Middle frontal gyrus (tissue), 1 donor: ENCODE measurements around the gene GSTP1.
"Not testable (repeated sequence)": the region's sequence is repeated elsewhere in the genome, so short reads cannot be mapped to it uniquely, and the experiment has no call there.

Experiments
- DNase-seq: peaks from one replicate; pipeline ENCODE4 v3.0.0-alpha.2; 2015; ENCODE audit warnings: low spot score; ENCODE audit errors: extremely low spot score

GSTP1 gene

DNA sequence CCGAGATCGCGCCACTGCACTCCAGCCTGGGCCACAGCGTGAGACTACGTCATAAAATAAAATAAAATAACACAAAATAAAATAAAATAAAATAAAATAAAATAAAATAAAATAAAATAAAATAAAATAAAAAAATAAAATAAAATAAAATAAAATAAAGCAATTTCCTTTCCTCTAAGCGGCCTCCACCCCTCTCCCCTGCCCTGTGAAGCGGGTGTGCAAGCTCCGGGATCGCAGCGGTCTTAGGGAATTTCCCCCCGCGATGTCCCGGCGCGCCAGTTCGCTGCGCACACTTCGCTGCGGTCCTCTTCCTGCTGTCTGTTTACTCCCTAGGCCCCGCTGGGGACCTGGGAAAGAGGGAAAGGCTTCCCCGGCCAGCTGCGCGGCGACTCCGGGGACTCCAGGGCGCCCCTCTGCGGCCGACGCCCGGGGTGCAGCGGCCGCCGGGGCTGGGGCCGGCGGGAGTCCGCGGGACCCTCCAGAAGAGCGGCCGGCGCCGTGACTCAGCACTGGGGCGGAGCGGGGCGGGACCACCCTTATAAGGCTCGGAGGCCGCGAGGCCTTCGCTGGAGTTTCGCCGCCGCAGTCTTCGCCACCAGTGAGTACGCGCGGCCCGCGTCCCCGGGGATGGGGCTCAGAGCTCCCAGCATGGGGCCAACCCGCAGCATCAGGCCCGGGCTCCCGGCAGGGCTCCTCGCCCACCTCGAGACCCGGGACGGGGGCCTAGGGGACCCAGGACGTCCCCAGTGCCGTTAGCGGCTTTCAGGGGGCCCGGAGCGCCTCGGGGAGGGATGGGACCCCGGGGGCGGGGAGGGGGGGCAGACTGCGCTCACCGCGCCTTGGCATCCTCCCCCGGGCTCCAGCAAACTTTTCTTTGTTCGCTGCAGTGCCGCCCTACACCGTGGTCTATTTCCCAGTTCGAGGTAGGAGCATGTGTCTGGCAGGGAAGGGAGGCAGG is at the start of gene GSTP1:
Gene GSTP1, plus strand, starts transcription at position 566 of the 958 bp plus-strand sequence. Its CDS starts 32 bp downstream, at position 598.
- peak; percentile 66 for DNase-seq

DNA sequence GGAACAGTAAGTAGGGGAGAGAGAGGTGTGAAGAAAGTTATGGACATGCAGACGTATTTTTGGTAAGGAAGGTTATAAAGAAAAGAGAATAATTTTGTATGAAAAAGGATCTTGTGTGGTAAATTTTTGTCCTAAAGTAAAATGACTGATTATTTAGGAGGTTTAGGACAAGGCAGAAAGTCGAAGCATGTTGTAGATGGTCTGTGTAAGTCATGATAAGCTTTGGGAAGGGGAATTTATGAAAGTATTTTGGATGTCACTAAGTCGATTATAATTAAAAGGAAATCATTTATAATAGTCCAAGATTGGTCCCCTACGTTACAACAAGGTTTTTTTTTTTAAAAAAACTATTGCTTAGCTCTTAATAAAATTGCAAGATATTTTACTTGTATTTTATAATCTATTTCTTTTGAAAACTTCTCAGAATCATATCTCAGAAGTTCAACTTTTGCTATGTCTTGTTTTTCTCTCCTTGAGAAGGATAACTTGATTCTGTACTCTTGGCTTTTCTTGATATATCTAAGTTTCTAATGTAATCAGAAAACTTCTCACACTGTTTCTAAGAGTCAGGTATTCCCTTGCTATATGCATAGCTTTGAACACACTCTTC is 49.4 kb upstream of the GSTP1 start:
- DNase-seq = no peak

DNA sequence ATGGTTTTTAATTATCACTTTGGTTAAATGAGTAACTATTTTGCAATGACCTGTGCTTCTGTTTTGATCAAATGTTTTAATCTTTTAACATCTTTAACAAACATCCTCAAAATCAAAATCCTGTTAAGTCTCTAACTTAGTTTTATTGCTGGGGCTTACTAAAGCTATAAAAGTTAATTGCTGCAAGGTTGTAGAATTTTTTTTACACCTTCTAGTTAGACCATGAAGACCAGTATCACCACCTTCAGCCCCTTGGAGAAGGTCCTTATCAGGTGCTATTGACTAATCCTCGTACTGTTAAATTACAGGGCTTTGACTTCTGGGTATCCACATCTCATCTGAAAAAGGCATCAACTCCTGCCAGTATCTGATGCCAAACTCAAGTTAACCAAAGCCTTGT is 48.1 kb upstream of the GSTP1 start:
- no peak for DNase-seq

DNA sequence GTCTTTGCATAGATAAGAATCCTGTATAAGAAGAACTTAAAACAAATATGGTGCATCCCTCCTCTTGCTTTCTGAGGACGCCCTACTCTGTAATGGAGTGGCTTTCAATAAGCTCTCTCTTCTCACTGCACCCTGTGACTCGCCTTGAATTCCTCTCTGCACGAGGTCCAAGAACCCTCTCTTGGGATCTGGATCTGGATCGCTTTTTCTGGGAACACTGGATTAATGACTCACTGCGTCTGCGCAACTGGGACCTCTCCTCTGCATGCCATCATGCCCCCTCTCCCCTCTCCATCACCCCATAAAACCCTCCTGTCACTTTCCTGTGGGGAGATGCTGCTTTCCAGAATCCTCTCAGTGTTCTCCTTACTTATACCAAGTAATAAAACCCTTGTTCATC is 45.3 kb upstream of the GSTP1 start:
- DNase-seq = no peak

DNA sequence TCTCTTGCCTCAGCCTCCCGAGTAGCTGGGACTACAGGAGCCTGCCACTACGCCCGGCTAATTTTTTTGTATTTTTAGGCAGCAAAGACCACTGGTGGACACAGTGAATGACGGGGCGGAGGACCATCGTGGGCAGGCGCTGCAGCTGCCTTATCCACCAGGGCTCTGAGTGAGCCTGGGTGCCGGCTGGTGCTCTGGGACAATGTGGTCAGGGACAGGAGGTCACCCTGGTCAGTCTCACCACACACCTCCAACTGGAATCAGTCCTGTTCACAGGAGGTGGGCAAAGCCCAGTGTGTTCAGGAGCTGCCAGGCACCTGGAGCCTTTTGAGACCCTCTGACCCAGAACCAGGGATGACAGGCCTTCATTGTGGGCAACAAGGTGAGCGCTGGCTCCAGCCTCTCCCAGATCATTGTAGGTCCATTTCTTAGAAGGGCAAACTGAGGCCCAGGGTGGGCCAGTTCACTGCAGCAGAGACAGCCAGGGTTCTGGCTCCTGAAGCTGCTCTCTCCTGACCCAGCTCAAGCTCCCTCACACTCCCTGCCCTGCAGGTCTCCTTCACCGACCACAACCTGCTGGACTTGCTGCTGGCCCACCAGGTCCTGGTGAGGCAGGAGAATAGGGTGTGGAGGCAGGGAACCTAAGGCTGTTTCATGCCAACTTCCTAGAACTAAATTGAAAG is 44.6 kb upstream of the GSTP1 start:
- DNase-seq = no peak

DNA sequence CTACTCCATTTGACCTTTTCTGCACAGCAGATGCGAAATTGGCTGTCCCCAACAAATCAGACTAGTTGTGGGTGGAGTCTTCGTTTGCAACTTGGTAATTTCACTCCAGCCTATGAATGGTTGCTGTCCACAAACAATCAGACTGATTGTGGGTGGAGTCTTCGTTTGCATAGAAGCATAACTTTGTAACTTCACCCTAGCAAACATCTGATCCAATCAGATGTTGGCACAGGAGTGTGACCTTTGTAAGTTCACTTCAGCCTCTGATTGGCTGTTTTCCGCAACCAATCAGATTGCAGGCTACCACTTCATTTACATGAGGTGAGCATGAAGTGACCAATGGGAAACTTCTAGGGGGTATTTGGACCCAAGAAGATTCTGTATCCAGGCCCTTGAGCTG is 44.1 kb upstream of the GSTP1 start:
- no peak for DNase-seq

DNA sequence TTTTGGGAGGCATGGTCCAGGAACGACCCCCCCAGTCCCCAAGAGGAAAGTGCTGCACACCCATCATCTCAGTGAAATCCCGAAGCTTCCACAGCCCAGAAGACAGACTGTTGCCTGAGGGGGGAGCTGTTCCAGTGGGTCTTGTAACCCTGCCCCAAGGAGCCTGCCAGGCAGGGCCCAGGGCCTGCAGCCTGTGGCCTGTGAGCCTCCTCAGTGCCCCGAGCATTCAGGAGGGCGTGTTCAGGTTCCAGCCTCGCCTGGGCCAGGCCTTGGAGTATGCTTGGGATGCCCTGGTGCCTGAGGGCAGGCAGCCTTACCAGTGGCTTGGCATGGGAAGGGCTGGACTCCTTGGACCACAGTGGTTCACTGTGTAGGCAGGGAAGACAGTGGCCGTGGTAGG is 42.4 kb upstream of the GSTP1 start:
- DNase-seq = no peak

GRCh38 chr11:67542169-67542568 is 41.4 kb upstream of the GSTP1 start:
- no peak for DNase-seq

- DNase-seq = no peak
These were observed 40.6 kb upstream of the GSTP1 start for GRCh38 chr11:67542971-67543370.

DNA sequence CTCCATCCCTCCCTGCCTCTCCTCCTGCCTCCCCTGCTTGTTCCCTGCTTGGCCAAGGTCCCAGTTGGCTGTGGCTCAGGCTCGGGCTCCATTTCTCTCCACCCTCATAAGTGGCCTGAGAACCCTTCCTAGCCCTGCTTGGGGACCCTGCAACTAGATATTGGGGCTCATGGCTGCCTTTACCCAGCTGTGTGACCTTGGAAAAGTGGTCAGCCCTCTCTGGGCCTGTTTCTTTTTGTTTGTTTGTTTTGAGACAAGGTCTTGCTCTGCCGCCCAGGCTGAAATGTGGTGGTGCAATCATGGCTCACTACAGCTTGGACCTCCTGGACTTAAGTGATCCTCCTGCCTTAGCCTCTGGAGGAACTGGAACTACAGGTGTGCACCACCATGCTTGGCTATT is 40.0 kb upstream of the GSTP1 start:
- DNase-seq = no peak

DNA sequence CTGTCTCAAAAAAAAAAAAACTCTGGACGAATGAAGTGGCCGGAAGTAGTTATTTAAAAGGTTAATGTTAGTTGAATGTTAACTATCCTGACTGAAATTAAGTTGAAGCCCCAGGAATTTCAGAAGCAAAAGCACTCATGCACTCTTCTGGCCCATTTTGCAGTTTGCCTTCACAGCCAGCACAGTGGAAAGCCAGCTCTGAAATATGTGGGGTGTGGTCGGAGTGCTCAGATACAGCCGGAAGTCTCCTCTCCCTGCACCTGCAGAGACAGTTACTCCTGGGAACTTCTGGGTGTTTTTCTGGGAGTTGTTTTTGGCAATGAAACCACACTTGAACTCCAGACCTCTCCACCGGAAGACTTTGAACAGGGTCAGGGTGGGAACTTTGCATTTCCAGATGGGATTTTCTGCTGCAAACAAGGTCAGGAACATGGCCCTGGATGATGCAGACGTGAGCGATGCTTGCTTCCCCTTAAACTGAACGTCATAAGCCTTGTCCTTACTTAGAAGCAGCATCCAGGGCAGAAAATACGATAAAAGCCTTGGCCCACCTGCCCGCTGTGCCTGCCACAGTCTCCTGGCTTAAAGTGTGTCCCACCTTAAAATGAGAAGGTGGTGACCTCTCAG is 38.9 kb upstream of the GSTP1 start:
- no peak for DNase-seq

- DNase-seq = no peak
These were observed 38.3 kb upstream of the GSTP1 start for GRCh38 chr11:67545280-67545679.

DNA sequence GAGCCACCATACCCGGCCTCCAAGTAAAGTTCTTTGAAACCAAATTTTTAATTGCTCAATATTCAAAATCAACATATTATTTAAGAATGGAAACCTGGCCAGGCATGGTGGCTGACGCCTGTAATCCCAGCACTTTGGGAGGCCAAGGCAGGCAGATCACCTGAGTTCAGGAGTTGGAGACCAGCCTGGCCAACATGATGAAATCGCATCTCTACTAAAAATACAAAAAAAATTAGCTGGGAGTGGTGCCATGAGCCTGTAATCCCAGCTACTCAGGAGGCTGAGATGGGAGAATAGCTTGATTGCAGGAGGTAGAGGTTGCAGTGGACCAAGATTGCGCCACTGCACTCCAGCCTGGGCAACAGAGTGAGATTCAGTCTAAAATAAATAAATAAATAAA is 35.5 kb upstream of the GSTP1 start:
- DNase-seq = not testable (repeated sequence)

- DNase-seq = no peak
These were observed 35.0 kb upstream of the GSTP1 start for GRCh38 chr11:67548555-67549110.

GRCh38 chr11:67551127-67551526 is 32.5 kb upstream of the GSTP1 start:
- no peak for DNase-seq

DNA sequence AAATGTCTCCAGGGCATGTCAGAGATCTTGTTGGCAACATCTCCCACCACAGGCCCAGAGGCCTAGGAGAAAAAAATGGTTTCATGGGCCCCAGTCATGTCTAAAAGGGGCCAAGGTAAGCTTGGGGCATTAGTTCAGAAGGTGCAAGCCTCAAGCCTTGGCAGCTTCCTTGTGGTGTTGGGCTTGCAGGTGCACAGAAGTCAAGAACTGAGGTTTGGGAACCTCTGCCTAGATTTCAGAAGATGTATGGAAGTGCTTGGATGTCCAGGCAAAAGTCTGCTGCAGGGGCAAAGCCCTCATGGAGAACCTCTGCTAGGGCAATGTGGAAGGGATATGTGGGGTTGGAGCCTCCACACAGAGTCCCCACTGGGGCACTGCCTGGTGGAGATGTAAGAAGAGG is 31.9 kb upstream of the GSTP1 start:
- DNase-seq = not testable (repeated sequence)

- no peak for DNase-seq
These were observed 27.4 kb upstream of the GSTP1 start for GRCh38 chr11:67556244-67556643.

DNA sequence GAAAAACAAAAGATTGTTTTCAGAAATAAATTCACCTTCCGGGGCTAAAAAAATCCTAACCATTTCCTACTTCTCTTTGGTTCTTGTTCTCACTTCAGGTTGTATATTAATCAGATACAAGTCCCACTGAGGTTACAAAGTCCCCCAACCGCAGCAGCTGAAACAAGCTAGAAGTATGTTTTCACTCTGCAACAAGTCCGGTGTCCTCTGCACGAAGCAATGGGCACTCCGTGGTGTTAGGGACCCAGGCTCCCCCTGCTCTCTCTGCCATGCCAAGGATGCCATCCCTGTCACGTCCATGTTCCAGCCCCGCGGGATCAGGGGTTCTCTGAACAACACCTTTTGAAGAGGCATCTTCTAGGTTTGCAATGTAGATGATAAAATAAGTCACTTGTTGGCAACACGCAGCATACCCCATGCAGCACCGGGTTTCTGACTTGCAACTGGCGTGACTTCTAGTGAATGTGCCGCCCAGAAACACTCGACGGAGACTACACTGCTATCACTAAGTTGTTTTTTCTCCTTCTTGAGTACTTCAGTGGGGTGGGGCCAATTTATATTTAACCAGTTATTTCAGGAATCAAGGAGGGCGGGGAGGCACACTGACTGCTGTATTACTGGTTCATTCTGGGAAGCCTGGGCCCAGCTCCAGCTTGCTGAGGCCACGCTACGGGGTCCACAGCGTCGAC is 25.4 kb upstream of the GSTP1 start:
- DNase-seq = no peak

DNA sequence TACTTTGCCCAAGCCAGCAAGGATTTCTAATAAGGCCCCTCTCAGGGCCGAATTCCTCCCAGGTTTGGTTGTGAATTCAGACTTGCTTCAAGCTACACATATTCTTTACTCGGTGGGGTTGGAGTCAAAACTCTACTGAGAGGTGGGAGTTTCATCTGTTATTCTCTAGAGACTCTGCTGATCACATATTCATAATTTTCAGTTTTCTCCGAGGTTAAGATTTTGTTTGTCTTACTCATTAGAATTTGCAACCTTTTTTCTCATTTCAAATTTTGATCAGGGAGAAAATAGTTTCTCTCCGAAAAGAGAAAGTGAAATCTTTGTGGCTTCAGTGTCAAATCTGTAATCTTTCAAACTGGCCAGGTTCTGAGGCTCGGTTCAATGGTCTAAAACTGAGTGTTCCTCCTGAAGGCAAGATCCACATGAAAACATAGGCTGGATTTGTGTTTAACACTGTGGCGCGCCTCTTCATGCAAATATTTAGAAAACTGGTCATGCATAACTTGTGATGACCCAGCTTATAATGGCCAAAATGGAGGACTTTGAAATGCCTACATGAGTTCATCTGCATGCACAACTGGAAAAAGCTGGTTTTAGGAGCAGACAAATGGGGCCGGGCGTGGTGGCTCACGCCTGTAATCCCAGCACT is 21.5 kb upstream of the GSTP1 start:
- no peak for DNase-seq

DNA sequence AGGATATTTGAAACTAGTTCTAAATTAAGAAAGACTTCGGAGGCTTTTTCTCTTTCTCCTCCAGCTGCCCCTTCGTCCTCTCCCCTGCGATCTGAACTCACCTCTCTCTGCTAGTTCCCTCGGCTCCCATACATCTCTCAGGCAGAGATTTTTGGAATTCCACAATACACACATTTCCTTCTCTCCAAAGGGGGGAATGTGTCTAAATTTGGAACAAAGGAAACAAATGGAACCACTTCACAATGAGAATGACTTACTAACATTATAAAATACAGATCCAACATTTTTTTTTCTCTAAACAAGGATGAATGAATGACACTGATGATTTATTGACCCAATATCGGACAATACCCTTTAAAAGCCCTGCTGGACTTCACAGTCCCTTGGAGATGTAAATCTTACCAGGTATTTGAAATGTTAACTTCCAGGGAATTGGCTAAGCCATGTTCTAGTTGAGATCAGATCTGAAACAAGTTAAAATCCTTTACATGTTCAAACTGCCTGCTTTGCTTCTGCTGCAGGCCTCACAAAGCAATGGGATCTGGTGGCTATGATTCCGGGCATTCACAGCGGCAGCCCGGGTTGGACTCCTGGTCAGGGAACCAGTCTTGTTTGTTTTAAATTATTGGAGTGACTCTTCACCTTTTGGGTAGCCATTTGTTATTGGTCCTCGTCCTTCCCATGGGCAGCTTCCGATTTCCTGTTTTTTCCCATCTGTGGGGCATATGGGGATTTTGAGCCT is 20.5 kb upstream of the GSTP1 start:
- DNase-seq = no peak
